SJCRH30 (cell line): ENCODE data around the gene ZFAND3. TPM values are rescaled to one million over a fixed set of nuclear protein-coding genes. Genes with fewer than 3 reads are reported as not detected.
A peak's percentile ranks its signal among the peaks of the same experiment; 100 is the strongest.

Source experiments
- DNase-seq, 2 experiments: peaks; one replicate each; pipeline ENCODE4 v3.0.0-alpha.2; 2015 to 2020
- H3K27ac ChIP-seq: fragments of 250-450 bp; sonication (Bioruptor Pico); 2 replicates; pipeline ENCODE4 v1.5.1; 2020; ENCODE audit warnings: mild to moderate bottlenecking, moderate library complexity
- H3K27me3 ChIP-seq: fragments of 250-450 bp; sonication (Bioruptor Pico); 2 replicates; pipeline ENCODE4 v1.5.1; 2020; ENCODE audit warnings: mild to moderate bottlenecking, moderate library complexity
- H3K36me3 ChIP-seq: fragments of 250-450 bp; sonication (Bioruptor Pico); 2 replicates; pipeline ENCODE4 v1.5.1; 2020; ENCODE audit warnings: mild to moderate bottlenecking, moderate library complexity
- H3K4me1 ChIP-seq: fragments of 250-450 bp; sonication (Bioruptor Pico); 2 replicates; pipeline ENCODE4 v1.5.1; 2020; ENCODE audit warnings: mild to moderate bottlenecking, moderate library complexity
- H3K4me3 ChIP-seq: fragments of 250-450 bp; sonication (Bioruptor Pico); 2 replicates; pipeline ENCODE4 v1.5.1; 2020; ENCODE audit warnings: mild to moderate bottlenecking, moderate library complexity
- H3K9me3 ChIP-seq: fragments of 250-450 bp; sonication (Bioruptor Pico); replicated peaks from 2 replicates; pipeline ENCODE4 v1.5.1; 2020; ENCODE audit warnings: mild to moderate bottlenecking, moderate library complexity
- total RNA-seq: library from RNA; depleted of rRNA; stranded (reverse); fragments of >200 nt; shearing (Covaris generic); gene quantifications from 2 replicates; pipeline ENCODE4 v1.2.3, GENCODE V29; 2014

The ZFAND3 gene
- total RNA-seq, 1 experiment from 2014 or later = 28.7 TPM

- Histone ChIP-seq H3K4me1 (no peaks in the 10 kb centered on the region), H3K9me3 (no peaks in the 10 kb centered on the region; the same call in 1 of the 2 replicates), H3K4me3 (no peak overlapping the region), H3K27me3 (no peaks in the 10 kb centered on the region), H3K36me3 (peaks cover 2% of the 10 kb centered on the region), H3K27ac (no peak overlapping the region)
- DNase-seq = no peak
Observed at GRCh38 chr6:37858363-37858762, 38.8 kb downstream of the ZFAND3 start.

GRCh38 chr6:37860226-37860839 is 40.8 kb downstream of the ZFAND3 start:
- Histone ChIP-seq H3K27ac (no peak overlapping the region), H3K36me3 (peaks cover 2% of the 10 kb centered on the region), H3K27me3 (no peaks in the 10 kb centered on the region), H3K4me3 (no peak overlapping the region), H3K9me3 (no peaks in the 10 kb centered on the region; the same call in none of the 2 replicates), H3K4me1 (no peaks in the 10 kb centered on the region)
- peak; percentile 20 to 56 for DNase-seq

- H3K27me3 ChIP-seq = no peaks in the 10 kb centered on the region
- peaks cover 2% of the 10 kb centered on the region for H3K36me3 ChIP-seq
- no peak for DNase-seq
- H3K9me3 ChIP-seq = no peaks in the 10 kb centered on the region; the same call in none of the 2 replicates
- no peak overlapping the region for H3K4me3 ChIP-seq
- H3K27ac ChIP-seq = no peak overlapping the region
- no peaks in the 10 kb centered on the region for H3K4me1 ChIP-seq
Observed at GRCh38 chr6:37861452-37861851, 41.9 kb downstream of the ZFAND3 start.

- H3K27me3 ChIP-seq = no peaks in the 10 kb centered on the region
- H3K36me3 ChIP-seq = no peaks in the 10 kb centered on the region; the same call in 1 of the 2 replicates
- no peaks in the 10 kb centered on the region for H3K4me1 ChIP-seq
- H3K27ac ChIP-seq = no peak overlapping the region
- no peaks in the 10 kb centered on the region; the same call in none of the 2 replicates for H3K9me3 ChIP-seq
- no peak for DNase-seq
- H3K4me3 ChIP-seq = no peak overlapping the region
Observed at GRCh38 chr6:37862430-37862829, 42.9 kb downstream of the ZFAND3 start.

GRCh38 chr6:37862992-37863391 is 43.5 kb downstream of the ZFAND3 start:
- Histone ChIP-seq H3K4me1 (no peaks in the 10 kb centered on the region), H3K4me3 (no peak overlapping the region), H3K36me3 (no peaks in the 10 kb centered on the region; the same call in 1 of the 2 replicates), H3K27me3 (no peaks in the 10 kb centered on the region), H3K27ac (no peak overlapping the region), H3K9me3 (no peaks in the 10 kb centered on the region; the same call in none of the 2 replicates)
- DNase-seq = no peak

- Histone ChIP-seq H3K36me3 (no peaks in the 10 kb centered on the region), H3K4me3 (no peak overlapping the region), H3K9me3 (no peaks in the 10 kb centered on the region; the same call in none of the 2 replicates), H3K27ac (no peak overlapping the region), H3K27me3 (no peaks in the 10 kb centered on the region), H3K4me1 (no peaks in the 10 kb centered on the region)
- no peak for DNase-seq
Observed at GRCh38 chr6:37864250-37864649, 44.7 kb downstream of the ZFAND3 start.

GRCh38 chr6:37865504-37865903 is 46.0 kb downstream of the ZFAND3 start:
- H3K4me1 ChIP-seq = no peaks in the 10 kb centered on the region
- no peak for DNase-seq
- H3K27ac ChIP-seq = no peak overlapping the region
- H3K27me3 ChIP-seq = no peaks in the 10 kb centered on the region
- no peaks in the 10 kb centered on the region for H3K36me3 ChIP-seq
- no peak overlapping the region for H3K4me3 ChIP-seq
- H3K9me3 ChIP-seq = no peaks in the 10 kb centered on the region; the same call in 1 of the 2 replicates

- no peaks in the 10 kb centered on the region for H3K27me3 ChIP-seq
- H3K4me3 ChIP-seq = no peak overlapping the region
- H3K4me1 ChIP-seq = no peaks in the 10 kb centered on the region
- H3K36me3 ChIP-seq = no peaks in the 10 kb centered on the region
- DNase-seq = no peak
- no peak overlapping the region for H3K27ac ChIP-seq
- H3K9me3 ChIP-seq = peaks cover 2% of the 10 kb centered on the region
Observed at GRCh38 chr6:37866590-37867507, 47.3 kb downstream of the ZFAND3 start.

- Histone ChIP-seq H3K9me3 (peaks cover 8% of the 10 kb centered on the region), H3K27me3 (no peaks in the 10 kb centered on the region), H3K4me1 (no peaks in the 10 kb centered on the region), H3K27ac (no peak overlapping the region), H3K4me3 (no peak overlapping the region), H3K36me3 (no peaks in the 10 kb centered on the region)
- no peak for DNase-seq
Observed at GRCh38 chr6:37867756-37868446, 48.4 kb downstream of the ZFAND3 start.

GRCh38 chr6:37868447-37868825 is 48.9 kb downstream of the ZFAND3 start:
- Histone ChIP-seq H3K4me3 (no peak overlapping the region), H3K27me3 (no peaks in the 10 kb centered on the region), H3K27ac (no peak overlapping the region), H3K4me1 (no peaks in the 10 kb centered on the region), H3K9me3 (peaks cover 8% of the 10 kb centered on the region), H3K36me3 (no peaks in the 10 kb centered on the region)
- DNase-seq = no peak

GRCh38 chr6:37871616-37872372 is 52.3 kb downstream of the ZFAND3 start:
- H3K27me3 ChIP-seq = no peaks in the 10 kb centered on the region
- DNase-seq = no peak
- peaks cover 8% of the 10 kb centered on the region; the same call in 1 of the 2 replicates for H3K9me3 ChIP-seq
- H3K4me3 ChIP-seq = no peak overlapping the region
- H3K27ac ChIP-seq = no peak overlapping the region
- no peaks in the 10 kb centered on the region for H3K4me1 ChIP-seq
- peaks cover 6% of the 10 kb centered on the region for H3K36me3 ChIP-seq

- H3K27me3 ChIP-seq = no peaks in the 10 kb centered on the region
- H3K4me1 ChIP-seq = no peaks in the 10 kb centered on the region
- DNase-seq = no peak
- H3K27ac ChIP-seq = no peak overlapping the region
- no peak overlapping the region for H3K4me3 ChIP-seq
- peaks cover 6% of the 10 kb centered on the region for H3K36me3 ChIP-seq
- H3K9me3 ChIP-seq = peaks cover 8% of the 10 kb centered on the region; the same call in 1 of the 2 replicates
Observed at GRCh38 chr6:37872373-37872745, 52.8 kb downstream of the ZFAND3 start.

GRCh38 chr6:37874726-37875125 is 55.2 kb downstream of the ZFAND3 start:
- Histone ChIP-seq H3K4me1 (no peaks in the 10 kb centered on the region), H3K4me3 (no peak overlapping the region), H3K27ac (no peak overlapping the region), H3K9me3 (peaks cover 8% of the 10 kb centered on the region; the same call in 1 of the 2 replicates), H3K36me3 (peaks cover 6% of the 10 kb centered on the region), H3K27me3 (no peaks in the 10 kb centered on the region)
- no peak for DNase-seq

GRCh38 chr6:37875561-37876309 is 56.2 kb downstream of the ZFAND3 start:
- Histone ChIP-seq H3K36me3 (peaks cover 6% of the 10 kb centered on the region), H3K27ac (no peak overlapping the region), H3K4me3 (no peak overlapping the region), H3K9me3 (peaks cover 8% of the 10 kb centered on the region; the same call in 1 of the 2 replicates), H3K4me1 (no peaks in the 10 kb centered on the region), H3K27me3 (no peaks in the 10 kb centered on the region)
- DNase-seq = no peak
